Renal cortical epithelial cell (primary cell): Measurements from ENCODE around the gene RPL12. TPM values are rescaled to one million over a fixed set of nuclear protein-coding genes. Genes with fewer than 3 reads are reported as not detected.

Experiments
- DNase-seq: peaks from one replicate; pipeline ENCODE4 v3.0.0-alpha.2; 2011; ENCODE audit warnings: low read depth
- total RNA-seq: library from RNA; depleted of rRNA; stranded (reverse); fragments of >200 nt; gene quantifications from 2 replicates; pipeline ENCODE4 v1.2.3, GENCODE V29; 2014

RPL12 gene
- total RNA-seq, 1 donor from 2014 or later, result 1,410 TPM

GRCh38 chr9:127404631-127405030, 46.6 kb downstream of the RPL12 start:
- no peak for DNase-seq

GRCh38 chr9:127403507-127404192, 47.6 kb downstream of the RPL12 start:
- DNase-seq, result no peak

- no peak for DNase-seq
Observed at GRCh38 chr9:127402401-127403090, 48.7 kb downstream of the RPL12 start.

- no peak for DNase-seq
Observed at GRCh38 chr9:127399736-127400269, 51.4 kb downstream of the RPL12 start.

DNA sequence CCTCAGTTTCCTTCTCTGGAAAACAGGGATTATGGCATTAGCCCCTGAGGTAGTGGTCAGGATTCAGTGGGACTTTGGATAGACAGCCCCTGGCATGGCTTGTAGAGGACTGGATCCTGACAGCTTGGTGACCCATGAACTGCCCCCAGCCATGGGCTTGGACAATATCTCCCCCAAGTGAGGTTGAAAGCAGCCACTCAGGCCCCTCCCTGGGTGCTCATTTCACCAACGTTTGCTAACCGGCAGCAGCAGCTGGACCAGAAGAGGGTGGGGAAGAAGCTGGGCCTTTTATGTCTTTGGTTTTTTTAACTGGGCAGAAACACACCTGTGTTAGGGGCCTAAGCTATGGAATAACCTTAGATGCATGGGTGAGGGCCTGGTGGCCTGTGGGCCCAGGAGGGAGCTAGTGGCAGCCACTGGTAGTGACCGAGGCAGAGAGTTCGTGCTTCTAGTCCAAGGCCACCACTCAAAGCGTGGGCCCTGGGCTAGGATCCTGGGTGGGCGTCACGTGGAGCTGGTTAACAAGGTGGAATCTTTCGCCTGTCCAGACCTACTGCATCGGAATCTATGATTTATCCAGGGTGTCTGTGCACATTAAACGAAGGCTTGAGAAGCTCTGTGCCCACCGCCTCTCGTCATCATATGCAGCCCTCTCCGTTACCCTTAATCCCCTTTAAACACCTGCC, 52.3 kb downstream of the RPL12 start:
- no peak for DNase-seq

- no peak for DNase-seq
Observed at GRCh38 chr9:127398275-127398647, 52.9 kb downstream of the RPL12 start.

Other genes with a start within 250 kb of the RPL12 start
- gene GARNL3, start 186.6 kb downstream of the RPL12 start, total RNA-seq, result 9.0 and 13.9 TPM in 2 replicates
- 16.3 and 18.6 TPM in 2 replicates for gene SLC2A8, start 54.2 kb downstream of the RPL12 start, total RNA-seq
- gene ZNF79, start 27.0 kb downstream of the RPL12 start, total RNA-seq, result 6.6 and 14.5 TPM in 2 replicates
- 14.4 and 19.8 TPM in 2 replicates for gene LRSAM1, start 104 bp upstream of the RPL12 start, total RNA-seq
- 10.8 and 37.5 TPM in 2 replicates for gene STXBP1, start 160.9 kb upstream of the RPL12 start, total RNA-seq